Measurements from ENCODE around the gene OR6B1. TPM values are rescaled to one million over a fixed set of nuclear protein-coding genes. Genes with fewer than 3 reads are reported as not detected.

OR6B1 gene
- total RNA-seq, 4 donors from 2014 or later: not detected

DNA sequence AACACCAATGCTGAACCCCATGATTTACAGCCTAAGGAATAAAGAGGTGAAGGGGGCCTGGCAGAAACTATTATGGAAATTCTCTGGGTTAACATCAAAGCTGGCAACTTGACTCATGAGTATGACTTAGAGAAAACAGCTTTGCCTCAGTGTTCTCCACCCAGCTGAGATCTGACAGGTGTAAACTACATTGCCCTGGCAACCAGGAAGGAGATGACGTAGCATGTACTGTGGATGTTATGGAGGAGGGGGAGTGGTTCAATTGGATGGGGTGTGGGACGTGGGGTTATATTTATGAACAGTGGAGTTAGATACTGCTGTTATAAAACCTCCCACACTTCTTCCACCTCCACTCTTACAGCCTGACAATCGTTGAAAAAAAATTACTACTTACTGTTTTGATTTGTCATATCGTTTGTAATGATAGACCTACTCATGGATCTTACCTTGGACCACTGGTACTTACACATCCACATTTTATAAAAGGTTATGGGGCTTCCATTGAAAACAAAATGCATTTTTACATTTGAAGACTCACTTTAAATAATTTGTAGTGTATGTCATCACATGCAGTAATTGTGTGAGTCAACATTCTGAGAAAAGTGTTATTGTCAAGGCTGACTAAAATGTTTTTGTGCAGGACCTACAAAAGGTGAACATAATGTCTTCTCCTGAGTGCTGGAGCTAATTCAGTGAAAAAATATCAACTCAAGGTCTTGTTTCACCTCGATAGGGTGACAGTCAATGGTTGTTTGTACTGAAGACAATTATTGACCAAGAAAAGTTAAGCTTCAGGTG, 39.1 kb upstream of the OR6B1 start:
- Histone ChIP-seq H3K4me1 (no peaks in the 10 kb centered on the region), H3K4me3 (no peak overlapping the region), H3K27ac (no peak overlapping the region), H3K27me3 (no peaks in the 10 kb centered on the region), H3K36me3 (no peaks in the 10 kb centered on the region), H3K9me3 (no peaks in the 10 kb centered on the region)
- no peak for DNase-seq
- 63 to 65% methylated on average over 5 of the region's 5 CpGs for WGBS, 2 donors
- intact Hi-C loops (cut with DNase I): no loop called here
- TF ChIP-seq POLR2A (IDR thresholded peaks at IDR 0.05): no peak
- TF ChIP-seq, protein P1, sequence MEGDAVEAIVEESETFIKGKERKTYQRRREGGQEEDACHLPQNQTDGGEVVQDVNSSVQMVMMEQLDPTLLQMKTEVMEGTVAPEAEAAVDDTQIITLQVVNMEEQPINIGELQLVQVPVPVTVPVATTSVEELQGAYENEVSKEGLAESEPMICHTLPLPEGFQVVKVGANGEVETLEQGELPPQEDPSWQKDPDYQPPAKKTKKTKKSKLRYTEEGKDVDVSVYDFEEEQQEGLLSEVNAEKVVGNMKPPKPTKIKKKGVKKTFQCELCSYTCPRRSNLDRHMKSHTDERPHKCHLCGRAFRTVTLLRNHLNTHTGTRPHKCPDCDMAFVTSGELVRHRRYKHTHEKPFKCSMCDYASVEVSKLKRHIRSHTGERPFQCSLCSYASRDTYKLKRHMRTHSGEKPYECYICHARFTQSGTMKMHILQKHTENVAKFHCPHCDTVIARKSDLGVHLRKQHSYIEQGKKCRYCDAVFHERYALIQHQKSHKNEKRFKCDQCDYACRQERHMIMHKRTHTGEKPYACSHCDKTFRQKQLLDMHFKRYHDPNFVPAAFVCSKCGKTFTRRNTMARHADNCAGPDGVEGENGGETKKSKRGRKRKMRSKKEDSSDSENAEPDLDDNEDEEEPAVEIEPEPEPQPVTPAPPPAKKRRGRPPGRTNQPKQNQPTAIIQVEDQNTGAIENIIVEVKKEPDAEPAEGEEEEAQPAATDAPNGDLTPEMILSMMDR (IDR thresholded peaks at IDR 0.05): no peak

DNA sequence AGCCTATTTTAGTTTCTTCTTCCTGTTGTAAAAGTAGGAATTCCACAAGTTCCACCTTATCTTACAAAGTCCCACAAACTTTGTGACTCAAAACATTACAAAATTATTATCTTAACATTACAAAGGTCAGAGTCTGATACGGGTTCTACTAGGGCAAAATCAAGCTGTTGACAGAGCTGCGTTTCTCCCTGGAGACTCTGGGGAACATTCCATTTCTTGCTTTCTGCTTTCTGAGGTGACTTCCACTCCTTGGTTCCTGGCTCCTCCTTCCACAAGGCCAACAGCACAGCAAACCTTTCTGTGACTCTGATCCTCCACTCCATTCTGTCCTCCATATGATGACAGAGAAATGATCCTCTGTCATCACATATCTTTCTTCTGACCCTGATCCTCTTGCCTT, 34.8 kb upstream of the OR6B1 start:
- TF ChIP-seq, protein P1 (IDR thresholded peaks at IDR 0.05): no peak
- no peak for TF ChIP-seq POLR2A (IDR thresholded peaks at IDR 0.05)
- Histone ChIP-seq H3K36me3 (no peaks in the 10 kb centered on the region), H3K4me3 (no peak overlapping the region), H3K9me3 (no peaks in the 10 kb centered on the region), H3K4me1 (no peaks in the 10 kb centered on the region), H3K27me3 (no peaks in the 10 kb centered on the region), H3K27ac (no peak overlapping the region)
- intact Hi-C loops (cut with DNase I): no loop called here
- DNase-seq: no peak
- whole genome bisulfite sequencing, 2 donors: 58 to 76% methylated on average over 2 of the region's 2 CpGs

DNA sequence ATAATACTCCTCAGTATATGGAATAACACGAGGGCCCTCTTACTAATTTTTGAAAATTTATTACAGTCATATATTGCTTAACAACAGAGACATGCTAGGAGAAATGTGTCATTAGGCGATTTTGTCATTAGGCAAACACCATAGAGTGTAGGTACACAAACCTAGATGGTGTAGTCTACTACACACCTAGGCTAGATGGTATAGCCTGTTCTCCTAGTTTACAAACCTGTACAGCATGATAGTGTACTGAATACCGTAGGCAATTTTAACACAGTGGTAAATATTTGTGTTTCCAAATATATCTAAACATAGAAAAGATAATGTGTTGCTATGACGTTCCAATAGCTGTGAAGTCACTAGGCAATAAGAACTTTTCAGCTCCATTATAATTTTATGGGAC, 32.7 kb upstream of the OR6B1 start:
- intact Hi-C loops (cut with DNase I): no loop called here
- no peak for DNase-seq
- Histone ChIP-seq H3K27ac (no peak overlapping the region), H3K4me1 (no peaks in the 10 kb centered on the region), H3K36me3 (no peaks in the 10 kb centered on the region), H3K27me3 (no peaks in the 10 kb centered on the region), H3K4me3 (no peak overlapping the region), H3K9me3 (no peaks in the 10 kb centered on the region)
- 53 to 60% methylated on average over 4 of the region's 4 CpGs for WGBS, 2 donors
- no peak for TF ChIP-seq POLR2A (IDR thresholded peaks at IDR 0.05)
- TF ChIP-seq, protein P1 (IDR thresholded peaks at IDR 0.05): no peak

DNA sequence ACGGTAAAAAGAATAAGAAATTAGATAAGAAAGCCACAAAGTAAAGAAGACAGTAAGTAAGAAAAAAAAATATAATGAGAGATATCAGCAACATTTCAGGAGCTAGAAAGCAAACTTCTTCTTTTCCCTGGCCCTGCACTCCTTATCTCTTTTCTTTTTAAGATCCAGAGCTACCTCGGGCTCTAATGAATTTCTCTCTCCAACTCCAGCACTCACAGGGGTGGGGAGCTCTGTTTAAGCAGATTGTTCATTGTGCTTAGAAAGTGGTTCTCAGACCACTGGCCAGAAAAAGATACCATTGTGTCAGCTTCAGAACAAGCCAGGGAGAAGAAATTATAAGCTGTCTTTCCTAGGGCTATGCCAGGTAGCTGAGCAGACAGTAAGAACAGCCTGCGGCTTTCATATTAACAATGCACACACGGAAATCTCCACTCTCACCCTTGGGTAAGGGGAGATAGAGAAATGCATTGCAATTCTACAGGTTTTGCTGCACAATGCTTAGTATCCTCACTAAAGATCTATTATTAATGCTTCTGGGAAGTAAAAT, 26.2 kb upstream of the OR6B1 start:
- no peak for TF ChIP-seq POLR2A (IDR thresholded peaks at IDR 0.05)
- TF ChIP-seq, protein P1 (IDR thresholded peaks at IDR 0.05): no peak
- Histone ChIP-seq H3K4me1 (no peaks in the 10 kb centered on the region), H3K4me3 (no peak overlapping the region), H3K27ac (no peak overlapping the region), H3K27me3 (no peaks in the 10 kb centered on the region), H3K9me3 (no peaks in the 10 kb centered on the region), H3K36me3 (no peaks in the 10 kb centered on the region)
- DNase-seq: no peak
- intact Hi-C loops (cut with DNase I): no loop called here
- 64 to 65% methylated on average over 4 of the region's 4 CpGs for WGBS, 2 donors

DNA sequence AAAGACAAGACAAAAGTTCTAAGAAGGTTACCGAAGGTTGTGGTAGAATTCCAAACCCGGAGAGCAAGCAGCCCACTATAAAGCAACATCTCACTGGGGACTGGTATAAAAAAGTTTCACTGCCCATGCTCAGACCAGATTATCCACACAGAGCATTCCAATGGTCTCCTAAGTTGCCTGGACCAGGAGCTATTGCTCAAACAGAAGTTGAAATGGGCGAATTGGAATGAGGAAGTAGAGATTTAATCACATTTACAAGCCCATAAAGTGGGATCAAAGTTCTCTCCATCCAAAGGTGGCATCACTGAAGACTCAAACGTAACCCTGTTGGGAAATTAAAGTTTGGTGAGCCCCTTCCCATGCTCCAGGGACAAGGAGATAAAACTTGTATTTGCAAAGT, 25.7 kb upstream of the OR6B1 start:
- no peak overlapping the region for H3K27ac ChIP-seq
- intact Hi-C loops (cut with DNase I): no loop called here

More for the DNA sequence above, 25.7 kb upstream of the OR6B1 start:
- Histone ChIP-seq H3K4me3 (no peak overlapping the region), H3K9me3 (no peaks in the 10 kb centered on the region), H3K4me1 (no peaks in the 10 kb centered on the region), H3K27me3 (no peaks in the 10 kb centered on the region), H3K36me3 (no peaks in the 10 kb centered on the region)
- TF ChIP-seq, protein P1 (IDR thresholded peaks at IDR 0.05): no peak
- TF ChIP-seq POLR2A (IDR thresholded peaks at IDR 0.05): no peak
- no peak for DNase-seq
- WGBS, 2 donors: 65 to 75% methylated on average over 4 of the region's 4 CpGs

Data from esophagus squamous epithelium (tissue), 5 donors.